HCT116 (cell line): ENCODE data around the gene PDE10A.

Experiments
- CTCF ChIP-seq, 3 experiments: fragments of 200-600 bp in 1 of 3; sonication (generic) in 1 of 3; IDR thresholded peaks in 2 of 3; conservative IDR thresholded peaks in 1 of 3; 2 replicates each; pipeline ENCODE4 v1.5.1; 2012 to 2017; ENCODE audit warnings: low read depth in 2 of 3, low read length in 2 of 3, antibody characterized with exemption in 1 of 3, borderline replicate concordance in 1 of 3, control low read depth in 1 of 3, mild to moderate bottlenecking in 1 of 3, mixed read lengths in 1 of 3, mixed run types in 1 of 3, moderate library complexity in 1 of 3; ENCODE audit not compliant: insufficient read depth in 1 of 3
- EZH2 ChIP-seq: fragments of 200-600 bp; sonication (generic); IDR thresholded peaks from 2 replicates; pipeline ENCODE4 v1.6.1; 2017; ENCODE audit warnings: antibody characterized with exemption, mixed run types
- JUND ChIP-seq: IDR thresholded peaks from 2 replicates; pipeline ENCODE4 v1.6.1; 2012
- MAX ChIP-seq: IDR thresholded peaks from 2 replicates; pipeline ENCODE4 v1.6.1; 2012
- POLR2A ChIP-seq: IDR thresholded peaks from 2 replicates; pipeline ENCODE4 v1.7.0; 2011; ENCODE audit warnings: borderline replicate concordance; ENCODE audit not compliant: insufficient read depth, insufficient read length; ENCODE audit errors: extremely low read depth
- SP1 ChIP-seq: IDR thresholded peaks from 2 replicates; pipeline ENCODE4 v1.6.1; 2012; ENCODE audit warnings: low read depth

GRCh38 chr6:165306955-165307354 is 356.1 kb downstream of the PDE10A start:
- TF ChIP-seq CTCF (IDR thresholded peaks at IDR 0.05 in 2 of 3, conservative IDR thresholded peaks at IDR 0.05 in 1 of 3; ENCODE audit: borderline replicate concordance in 1 of 3, insufficient read depth in 1 of 3, low read depth in 2 of 3, low read length in 2 of 3) (no peak), MAX (no peak), POLR2A (no peak), EZH2 (no peak), JUND (no peak), SP1 (no peak)
